ENCODE results near the gene CARHSP1.

CARHSP1 gene

DNA sequence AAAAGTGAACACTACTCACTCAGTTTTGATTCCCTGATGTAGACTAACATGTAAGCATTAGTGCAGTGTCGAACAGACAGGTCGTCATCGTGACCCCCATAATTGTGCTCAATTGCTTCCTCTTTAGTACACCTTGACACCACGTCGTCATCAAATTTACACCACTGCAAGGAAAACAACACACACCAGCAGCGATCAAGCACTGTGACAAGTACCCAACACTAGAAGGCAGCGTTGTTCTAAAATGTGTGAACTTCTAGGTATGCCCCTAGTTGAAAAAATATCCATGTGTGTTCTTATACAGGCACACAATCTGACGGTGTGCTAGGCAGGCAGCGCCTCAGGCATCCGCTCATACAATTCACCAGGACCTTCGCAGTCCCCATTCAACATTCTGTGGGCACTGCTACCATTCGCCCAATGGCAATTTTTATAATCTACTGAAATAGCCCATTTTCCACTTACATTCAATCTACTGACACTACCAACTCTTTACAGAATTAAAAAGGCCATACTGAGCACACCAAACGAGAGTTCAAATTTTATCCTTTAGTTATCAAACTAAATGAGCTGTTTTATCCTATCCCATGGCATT, 36.5 kb upstream of the CARHSP1 start:
- Histone ChIP-seq H3K4me3 (ENCODE audit: low read length, poor library complexity, severe bottlenecking) (no peak overlapping the region), H3K36me3 (ENCODE audit: insufficient read depth, low read length) (peaks cover 80% of the 10 kb centered on the region; the same call in 1 of the 2 replicates), H2AFZ (ENCODE audit: low read length) (no peak overlapping the region), H3K27me3 (ENCODE audit: insufficient read depth, low read length, poor library complexity, severe bottlenecking) (no peaks in the 10 kb centered on the region), H3F3A (ENCODE audit: low read depth) (no peaks in the 10 kb centered on the region), H3K4me2 (ENCODE audit: low read depth, low read length, poor library complexity, severe bottlenecking) (no peak overlapping the region), H3K9me3 (ENCODE audit: insufficient read depth, low read depth, low read length) (no peaks in the 10 kb centered on the region), H4K20me1 (ENCODE audit: insufficient read depth, low read length, poor library complexity, severe bottlenecking) (no peaks in the 10 kb centered on the region), H3K9me2 (replicated peaks; ENCODE audit: low read depth, low read length) (no peaks in the 10 kb centered on the region), H3K79me2 (ENCODE audit: insufficient read depth, low read length) (no peaks in the 10 kb centered on the region), H3K9ac (ENCODE audit: low read depth, low read length, poor library complexity, severe bottlenecking) (no peak overlapping the region), H3K4me1 (ENCODE audit: insufficient read depth, low read length, poor library complexity, severe bottlenecking) (no peaks in the 10 kb centered on the region)
- TF ChIP-seq, protein P1, sequence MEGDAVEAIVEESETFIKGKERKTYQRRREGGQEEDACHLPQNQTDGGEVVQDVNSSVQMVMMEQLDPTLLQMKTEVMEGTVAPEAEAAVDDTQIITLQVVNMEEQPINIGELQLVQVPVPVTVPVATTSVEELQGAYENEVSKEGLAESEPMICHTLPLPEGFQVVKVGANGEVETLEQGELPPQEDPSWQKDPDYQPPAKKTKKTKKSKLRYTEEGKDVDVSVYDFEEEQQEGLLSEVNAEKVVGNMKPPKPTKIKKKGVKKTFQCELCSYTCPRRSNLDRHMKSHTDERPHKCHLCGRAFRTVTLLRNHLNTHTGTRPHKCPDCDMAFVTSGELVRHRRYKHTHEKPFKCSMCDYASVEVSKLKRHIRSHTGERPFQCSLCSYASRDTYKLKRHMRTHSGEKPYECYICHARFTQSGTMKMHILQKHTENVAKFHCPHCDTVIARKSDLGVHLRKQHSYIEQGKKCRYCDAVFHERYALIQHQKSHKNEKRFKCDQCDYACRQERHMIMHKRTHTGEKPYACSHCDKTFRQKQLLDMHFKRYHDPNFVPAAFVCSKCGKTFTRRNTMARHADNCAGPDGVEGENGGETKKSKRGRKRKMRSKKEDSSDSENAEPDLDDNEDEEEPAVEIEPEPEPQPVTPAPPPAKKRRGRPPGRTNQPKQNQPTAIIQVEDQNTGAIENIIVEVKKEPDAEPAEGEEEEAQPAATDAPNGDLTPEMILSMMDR (conservative IDR thresholded peaks at IDR 0.05; ENCODE audit: low read length) = peak; percentile 40
- TF ChIP-seq EZH2phosphoT487 (IDR thresholded peaks at IDR 0.05; ENCODE audit: borderline replicate concordance) = no peak

DNA sequence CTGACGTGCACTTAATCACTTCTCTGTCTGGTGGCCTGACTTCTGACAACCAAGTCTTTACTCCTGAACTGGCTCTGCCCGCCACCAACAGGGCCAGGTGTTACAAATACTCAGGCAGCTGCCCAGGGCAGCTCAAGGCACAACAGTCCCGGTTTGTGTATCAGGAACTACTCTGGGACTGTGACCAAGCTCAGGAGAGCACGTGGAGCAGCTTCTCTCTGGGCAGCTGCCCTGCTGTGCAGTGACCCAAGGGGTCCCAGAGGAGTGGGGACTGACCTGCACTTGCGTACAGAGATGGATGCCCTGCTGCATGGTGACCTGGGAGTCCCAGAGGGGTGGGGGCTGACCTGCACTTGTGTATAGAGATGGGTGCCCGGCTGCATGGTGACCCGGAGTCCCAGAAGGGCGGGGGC, 35.2 kb upstream of the CARHSP1 start:
- H3K79me2 ChIP-seq (ENCODE audit: insufficient read depth, low read length) = no peaks in the 10 kb centered on the region
- TF ChIP-seq EZH2phosphoT487 (IDR thresholded peaks at IDR 0.05; ENCODE audit: borderline replicate concordance) = no peak
- TF ChIP-seq, protein P1 (conservative IDR thresholded peaks at IDR 0.05; ENCODE audit: low read length) = no peak
- H4K20me1 ChIP-seq (ENCODE audit: insufficient read depth, low read length, poor library complexity, severe bottlenecking) = no peaks in the 10 kb centered on the region
- H3K4me3 ChIP-seq (ENCODE audit: low read length, poor library complexity, severe bottlenecking) = no peak overlapping the region
- H3K9me2 ChIP-seq (replicated peaks; ENCODE audit: low read depth, low read length) = no peaks in the 10 kb centered on the region
- no peaks in the 10 kb centered on the region for H3K27me3 ChIP-seq (ENCODE audit: insufficient read depth, low read length, poor library complexity, severe bottlenecking)
- no peaks in the 10 kb centered on the region for H3F3A ChIP-seq (ENCODE audit: low read depth)
- no peaks in the 10 kb centered on the region for H3K4me1 ChIP-seq (ENCODE audit: insufficient read depth, low read length, poor library complexity, severe bottlenecking)
- H3K9ac ChIP-seq (ENCODE audit: low read depth, low read length, poor library complexity, severe bottlenecking) = no peak overlapping the region
- no peak overlapping the region for H2AFZ ChIP-seq (ENCODE audit: low read length)
- H3K36me3 ChIP-seq (ENCODE audit: insufficient read depth, low read length) = peaks cover 85% of the 10 kb centered on the region; the same call in 1 of the 2 replicates
- H3K9me3 ChIP-seq (ENCODE audit: insufficient read depth, low read depth, low read length) = no peaks in the 10 kb centered on the region
- no peak overlapping the region for H3K4me2 ChIP-seq (ENCODE audit: low read depth, low read length, poor library complexity, severe bottlenecking)

- no peak overlapping the region for H3K9ac ChIP-seq (ENCODE audit: low read depth, low read length, poor library complexity, severe bottlenecking)
- H3K9me3 ChIP-seq (ENCODE audit: insufficient read depth, low read depth, low read length) = no peaks in the 10 kb centered on the region
- peaks cover 85% of the 10 kb centered on the region; the same call in 1 of the 2 replicates for H3K36me3 ChIP-seq (ENCODE audit: insufficient read depth, low read length)
- TF ChIP-seq, protein P1 (conservative IDR thresholded peaks at IDR 0.05; ENCODE audit: low read length) = no peak
- no peak for TF ChIP-seq EZH2phosphoT487 (IDR thresholded peaks at IDR 0.05; ENCODE audit: borderline replicate concordance)
- H3K4me3 ChIP-seq (ENCODE audit: low read length, poor library complexity, severe bottlenecking) = no peak overlapping the region
- H3K4me2 ChIP-seq (ENCODE audit: low read depth, low read length, poor library complexity, severe bottlenecking) = no peak overlapping the region
- no peaks in the 10 kb centered on the region for H3K4me1 ChIP-seq (ENCODE audit: insufficient read depth, low read length, poor library complexity, severe bottlenecking)
- no peaks in the 10 kb centered on the region for H3K27me3 ChIP-seq (ENCODE audit: insufficient read depth, low read length, poor library complexity, severe bottlenecking)
- H3K79me2 ChIP-seq (ENCODE audit: insufficient read depth, low read length) = no peaks in the 10 kb centered on the region
- H2AFZ ChIP-seq (ENCODE audit: low read length) = no peak overlapping the region
- no peaks in the 10 kb centered on the region for H4K20me1 ChIP-seq (ENCODE audit: insufficient read depth, low read length, poor library complexity, severe bottlenecking)
- no peaks in the 10 kb centered on the region for H3K9me2 ChIP-seq (replicated peaks; ENCODE audit: low read depth, low read length)
- no peaks in the 10 kb centered on the region for H3F3A ChIP-seq (ENCODE audit: low read depth)
Measured at GRCh38 chr16:8903004-8903403, 34.2 kb upstream of the CARHSP1 start.

Data from Loucy (cell line).